Ishikawa (cell line): ENCODE measurements around the gene SMC1A.

ENCODE experiments used
- CEBPB ChIP-seq: IDR thresholded peaks from 2 replicates; pipeline ENCODE4 v1.6.1; 2012
- EP300 ChIP-seq: IDR thresholded peaks from 2 replicates; pipeline ENCODE4 v1.6.1; 2012; ENCODE audit warnings: borderline replicate concordance
- NFIC ChIP-seq: IDR thresholded peaks from 2 replicates; pipeline ENCODE4 v1.6.1; 2012
- TF ChIP-seq, protein P1 (sequence below): IDR thresholded peaks from 2 replicates; pipeline ENCODE4 v1.6.1; 2012

DNA sequence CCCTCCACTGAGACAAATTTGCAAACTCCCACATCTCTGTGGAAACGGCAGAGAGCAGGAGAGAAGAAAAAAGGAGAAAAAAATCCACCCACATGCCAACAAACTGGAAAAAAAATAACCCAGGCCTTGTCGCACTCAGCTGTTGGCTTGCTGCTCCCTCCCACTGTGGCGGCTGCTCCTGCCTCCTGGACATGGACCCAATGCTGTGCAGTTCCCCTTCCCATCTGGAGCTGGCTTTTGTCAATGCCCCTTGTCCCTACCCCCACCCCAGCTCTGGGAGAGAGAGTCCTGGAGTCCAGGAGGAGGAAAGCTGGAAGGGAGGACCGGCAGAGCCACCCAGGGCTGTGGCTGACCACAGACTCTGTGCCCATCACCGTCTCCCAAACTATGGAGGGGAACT lies 90.2 kb downstream of the SMC1A start:
- TF ChIP-seq NFIC, result no peak
- TF ChIP-seq CEBPB, result no peak
- TF ChIP-seq EP300, result no peak
- TF ChIP-seq, protein P1, sequence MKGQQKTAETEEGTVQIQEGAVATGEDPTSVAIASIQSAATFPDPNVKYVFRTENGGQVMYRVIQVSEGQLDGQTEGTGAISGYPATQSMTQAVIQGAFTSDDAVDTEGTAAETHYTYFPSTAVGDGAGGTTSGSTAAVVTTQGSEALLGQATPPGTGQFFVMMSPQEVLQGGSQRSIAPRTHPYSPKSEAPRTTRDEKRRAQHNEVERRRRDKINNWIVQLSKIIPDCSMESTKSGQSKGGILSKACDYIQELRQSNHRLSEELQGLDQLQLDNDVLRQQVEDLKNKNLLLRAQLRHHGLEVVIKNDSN, result no peak
